ENCODE results near the gene TMEM271.

DNA sequence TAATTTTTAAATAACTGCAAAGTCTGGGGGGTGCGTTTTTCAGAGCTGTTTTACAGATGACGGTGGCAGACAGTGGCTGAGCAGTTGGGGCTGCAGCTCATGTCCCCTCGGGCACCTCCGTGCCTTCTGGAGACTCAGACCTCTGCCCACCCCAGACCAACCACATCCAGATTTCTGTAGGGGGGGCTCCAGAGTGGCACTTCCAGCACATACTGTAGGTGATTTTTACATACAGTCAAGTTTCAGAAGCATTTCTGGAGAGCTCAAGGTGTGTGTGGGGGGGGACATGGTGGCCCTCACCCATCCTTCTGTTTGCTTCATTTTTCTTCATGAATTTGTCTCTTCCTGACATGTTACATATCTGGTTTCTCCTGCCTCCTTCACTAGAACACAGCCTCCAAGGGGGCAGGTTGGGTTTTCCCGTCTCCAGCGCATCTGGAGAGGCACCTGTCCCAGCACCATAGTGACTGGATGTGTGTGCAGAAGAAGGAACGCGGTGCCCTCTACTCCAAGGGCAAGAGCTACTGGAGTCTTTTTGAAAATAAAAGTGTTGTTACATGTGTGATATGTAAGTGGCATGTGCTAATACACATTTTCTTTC is 37.5 kb downstream of the TMEM271 start:
- TF ChIP-seq, protein P1, sequence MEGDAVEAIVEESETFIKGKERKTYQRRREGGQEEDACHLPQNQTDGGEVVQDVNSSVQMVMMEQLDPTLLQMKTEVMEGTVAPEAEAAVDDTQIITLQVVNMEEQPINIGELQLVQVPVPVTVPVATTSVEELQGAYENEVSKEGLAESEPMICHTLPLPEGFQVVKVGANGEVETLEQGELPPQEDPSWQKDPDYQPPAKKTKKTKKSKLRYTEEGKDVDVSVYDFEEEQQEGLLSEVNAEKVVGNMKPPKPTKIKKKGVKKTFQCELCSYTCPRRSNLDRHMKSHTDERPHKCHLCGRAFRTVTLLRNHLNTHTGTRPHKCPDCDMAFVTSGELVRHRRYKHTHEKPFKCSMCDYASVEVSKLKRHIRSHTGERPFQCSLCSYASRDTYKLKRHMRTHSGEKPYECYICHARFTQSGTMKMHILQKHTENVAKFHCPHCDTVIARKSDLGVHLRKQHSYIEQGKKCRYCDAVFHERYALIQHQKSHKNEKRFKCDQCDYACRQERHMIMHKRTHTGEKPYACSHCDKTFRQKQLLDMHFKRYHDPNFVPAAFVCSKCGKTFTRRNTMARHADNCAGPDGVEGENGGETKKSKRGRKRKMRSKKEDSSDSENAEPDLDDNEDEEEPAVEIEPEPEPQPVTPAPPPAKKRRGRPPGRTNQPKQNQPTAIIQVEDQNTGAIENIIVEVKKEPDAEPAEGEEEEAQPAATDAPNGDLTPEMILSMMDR (IDR thresholded peaks at IDR 0.05; ENCODE audit: insufficient read depth, low read length) = no peak
- no peak for TF ChIP-seq GABPA (IDR thresholded peaks at IDR 0.05; ENCODE audit: low read depth)

Measured in HL-60 (cell line).